ENCODE results near the gene MSGN1. TPM values are rescaled to one million over a fixed set of nuclear protein-coding genes. Genes with fewer than 3 reads are reported as not detected.

Gene MSGN1
- total and polyA plus RNA-seq, 2 donors (not counting 3 experiments of a cell fraction or from before 2014, with no cell fraction given), result not detected

DNA sequence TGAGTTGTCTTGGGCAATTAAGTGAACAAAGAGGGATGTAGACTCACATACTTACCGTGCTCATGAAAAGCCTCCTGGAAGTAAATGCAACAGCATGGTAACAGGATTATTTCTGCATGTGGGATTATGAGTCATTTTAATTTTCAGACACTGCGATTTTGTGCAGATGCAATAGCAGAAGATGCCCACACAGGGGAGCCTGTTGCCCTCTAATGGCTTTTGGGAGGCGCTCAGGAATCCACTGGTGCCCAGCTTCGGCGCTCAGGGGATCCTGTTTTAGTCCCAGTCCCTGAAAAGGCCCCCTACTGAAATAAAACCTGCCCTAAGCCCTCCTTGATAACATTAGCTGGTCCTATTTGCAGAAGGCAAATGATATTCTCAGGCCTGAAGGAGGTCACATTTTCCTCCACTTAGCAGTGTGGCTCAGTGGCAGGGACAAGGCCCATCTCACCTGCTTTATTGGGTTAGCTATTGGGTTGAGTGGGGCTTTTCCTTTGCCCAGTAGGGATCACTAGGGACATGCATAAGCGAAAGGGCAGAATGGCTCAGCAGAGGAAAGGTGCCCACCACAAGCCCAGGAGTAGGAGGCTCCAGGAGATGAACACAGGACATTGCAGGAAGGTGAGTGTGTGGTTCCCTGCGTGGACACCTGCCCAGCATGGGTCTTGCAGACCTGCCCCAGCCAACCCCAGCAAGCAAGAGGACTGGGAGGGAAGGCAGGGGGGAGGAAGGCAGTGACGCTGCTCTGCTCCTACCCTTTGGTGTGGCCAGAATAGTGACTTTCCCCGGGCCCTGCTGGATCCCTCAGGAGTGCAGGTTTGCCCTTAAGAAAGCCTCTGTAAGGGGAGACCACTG is 35.7 kb downstream of the MSGN1 start:
- Histone ChIP-seq H3K9ac (replicated peaks; ENCODE audit: extremely low read depth, insufficient read depth, low read length) (no peak overlapping the region), H3K4me2 (ENCODE audit: insufficient read depth, low read length) (no peak overlapping the region), H3K4me3 (replicated peaks in 1 of 3; ENCODE audit: insufficient read depth in 1 of 3, low read depth in 1 of 3, low read length in 3 of 3) (no peak overlapping the region), H4K20me1 (replicated peaks; ENCODE audit: control insufficient read depth, extremely low read depth, insufficient read depth, low read length) (no peaks in the 10 kb centered on the region), H3K36me3 (ENCODE audit: control insufficient read depth in 2 of 2, extremely low read depth in 1 of 2, insufficient read depth in 2 of 2, low read length in 2 of 2) (no peaks in the 10 kb centered on the region), H3K9me3 (replicated peaks; ENCODE audit: control insufficient read depth, insufficient read depth, low read length) (no peaks in the 10 kb centered on the region), H3K27me3 (ENCODE audit: control insufficient read depth in 2 of 2, insufficient read depth in 2 of 2, low read length in 2 of 2) (no peaks in the 10 kb centered on the region), H2AFZ (ENCODE audit: low read depth, low read length) (no peak overlapping the region), H3K27ac (ENCODE audit: insufficient read depth, low read depth, low read length) (no peak overlapping the region), H3K79me2 (ENCODE audit: control insufficient read depth, insufficient read depth, low read length) (no peaks in the 10 kb centered on the region), H3K9me1 (replicated peaks; ENCODE audit: control insufficient read depth, extremely low read depth, insufficient read depth, low read length) (no peaks in the 10 kb centered on the region), H3K4me1 (ENCODE audit: control insufficient read depth, extremely low read depth, insufficient read depth, low read length) (no peaks in the 10 kb centered on the region)
- dilution Hi-C loops (cut with MboI; ENCODE audit: extremely low pct_ligation_motif_present, low sequenced_read_pairs), result no loop called here
- intact Hi-C loops (cut with micrococcal nuclease), result loop anchor here (1.0 to 5.0 kb wide), 4 partner anchors 265 to 526 kb away; no protein-coding TSS in a partner anchor
- peak; percentile 74 for FAIRE-seq
- ChIA-PET POLR2A (no interaction called here), CTCF (interaction anchor here (1.0 to 4.4 kb wide), 5 partner anchors 23 to 526 kb away, joined by 3 to 42 read pairs (median 4); no protein-coding TSS in a partner anchor)
- no TSS peak for BruUV-seq (replicated peaks)
- peak; percentile 51 for DNase-seq (ENCODE audit: low read depth, low spot score)
- TF ChIP-seq, protein P1, sequence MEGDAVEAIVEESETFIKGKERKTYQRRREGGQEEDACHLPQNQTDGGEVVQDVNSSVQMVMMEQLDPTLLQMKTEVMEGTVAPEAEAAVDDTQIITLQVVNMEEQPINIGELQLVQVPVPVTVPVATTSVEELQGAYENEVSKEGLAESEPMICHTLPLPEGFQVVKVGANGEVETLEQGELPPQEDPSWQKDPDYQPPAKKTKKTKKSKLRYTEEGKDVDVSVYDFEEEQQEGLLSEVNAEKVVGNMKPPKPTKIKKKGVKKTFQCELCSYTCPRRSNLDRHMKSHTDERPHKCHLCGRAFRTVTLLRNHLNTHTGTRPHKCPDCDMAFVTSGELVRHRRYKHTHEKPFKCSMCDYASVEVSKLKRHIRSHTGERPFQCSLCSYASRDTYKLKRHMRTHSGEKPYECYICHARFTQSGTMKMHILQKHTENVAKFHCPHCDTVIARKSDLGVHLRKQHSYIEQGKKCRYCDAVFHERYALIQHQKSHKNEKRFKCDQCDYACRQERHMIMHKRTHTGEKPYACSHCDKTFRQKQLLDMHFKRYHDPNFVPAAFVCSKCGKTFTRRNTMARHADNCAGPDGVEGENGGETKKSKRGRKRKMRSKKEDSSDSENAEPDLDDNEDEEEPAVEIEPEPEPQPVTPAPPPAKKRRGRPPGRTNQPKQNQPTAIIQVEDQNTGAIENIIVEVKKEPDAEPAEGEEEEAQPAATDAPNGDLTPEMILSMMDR (IDR thresholded peaks at IDR 0.05; ENCODE audit: extremely low read depth in 1 of 2, insufficient read depth in 1 of 2, low read depth in 1 of 2, low read length in 2 of 2), result peak; percentile 72 to 79
- no peak for TF ChIP-seq POLR2A (IDR thresholded peaks at IDR 0.05; ENCODE audit: low read depth, low read length)

DNA sequence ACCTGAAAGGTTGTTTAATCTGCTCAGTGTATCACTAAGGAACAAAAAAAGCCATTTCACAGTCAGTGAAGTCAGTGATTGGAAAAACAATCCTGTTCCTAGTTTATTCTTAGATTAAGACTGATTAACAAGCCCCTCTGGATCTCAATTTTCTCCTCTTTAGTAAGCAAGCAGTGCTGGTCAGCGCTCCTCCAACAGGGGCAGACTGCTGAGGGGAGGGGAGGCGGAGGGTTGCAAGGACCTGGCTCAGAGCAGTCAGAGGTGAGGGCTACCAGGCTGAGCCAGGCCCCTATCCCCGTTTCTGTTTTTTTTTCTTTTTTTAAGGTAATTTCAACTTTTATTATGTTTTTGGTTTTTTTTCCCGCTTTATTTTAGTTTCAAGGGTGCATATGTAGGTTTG is 37.5 kb downstream of the MSGN1 start:
- H3K9me1 ChIP-seq (replicated peaks; ENCODE audit: control insufficient read depth, extremely low read depth, insufficient read depth, low read length), result no peaks in the 10 kb centered on the region
- BruUV-seq (replicated peaks), result no TSS peak
- peaks cover 0 to 2% of the 10 kb centered on the region in 2 experiments for H3K27me3 ChIP-seq (ENCODE audit: control insufficient read depth in 2 of 2, insufficient read depth in 2 of 2, low read length in 2 of 2)
- no peaks in the 10 kb centered on the region for H3K9me3 ChIP-seq (replicated peaks; ENCODE audit: control insufficient read depth, insufficient read depth, low read length)
- no peaks in the 10 kb centered on the region for H4K20me1 ChIP-seq (replicated peaks; ENCODE audit: control insufficient read depth, extremely low read depth, insufficient read depth, low read length)
- TF ChIP-seq FOS (IDR thresholded peaks at IDR 0.05; ENCODE audit: borderline replicate concordance, insufficient read depth, low read length) (no peak), POLR2A (IDR thresholded peaks at IDR 0.05; ENCODE audit: low read depth, low read length) (no peak), MYC (IDR thresholded peaks at IDR 0.05; ENCODE audit: low read depth, low read length) (no peak), POLR2AphosphoS5 (IDR thresholded peaks at IDR 0.05; ENCODE audit: insufficient read depth, low read depth, low read length) (no peak), JUN (IDR thresholded peaks at IDR 0.05; ENCODE audit: borderline replicate concordance, insufficient read depth, insufficient read length, low read depth) (no peak), EZH2 (IDR thresholded peaks at IDR 0.05; ENCODE audit: borderline replicate concordance, low read depth, low read length, severe bottlenecking) (no peak), MAX (IDR thresholded peaks at IDR 0.05; ENCODE audit: insufficient read depth, insufficient read length) (no peak), GATA2 (IDR thresholded peaks at IDR 0.05; ENCODE audit: insufficient read depth, insufficient read length, low read depth, low read length) (no peak)
- TF ChIP-seq, protein P1 (IDR thresholded peaks at IDR 0.05; ENCODE audit: extremely low read depth in 1 of 2, insufficient read depth in 1 of 2, low read depth in 1 of 2, low read length in 2 of 2), result no peak
- H3K4me2 ChIP-seq (ENCODE audit: insufficient read depth, low read length), result no peak overlapping the region
- DNase-seq (ENCODE audit: low read depth, low spot score) (no peak), FAIRE-seq (no peak)
- H2AFZ ChIP-seq (ENCODE audit: low read depth, low read length), result no peak overlapping the region
- no peaks in the 10 kb centered on the region for H3K36me3 ChIP-seq (ENCODE audit: control insufficient read depth in 2 of 2, extremely low read depth in 1 of 2, insufficient read depth in 2 of 2, low read length in 2 of 2)
- H3K9ac ChIP-seq (replicated peaks; ENCODE audit: extremely low read depth, insufficient read depth, low read length), result no peak overlapping the region
- no peak overlapping the region for H3K4me3 ChIP-seq (replicated peaks in 1 of 3; ENCODE audit: insufficient read depth in 1 of 3, low read depth in 1 of 3, low read length in 3 of 3)
- no peak overlapping the region for H3K27ac ChIP-seq (ENCODE audit: insufficient read depth, low read depth, low read length)
- ChIA-PET CTCF (no interaction called here), POLR2A (no interaction called here)
- intact Hi-C loops (cut with micrococcal nuclease), result loop anchor here (5.0 kb wide), 1 partner anchor 264 kb away; no protein-coding TSS in a partner anchor
- no peaks in the 10 kb centered on the region for H3K4me1 ChIP-seq (ENCODE audit: control insufficient read depth, extremely low read depth, insufficient read depth, low read length)
- dilution Hi-C loops (cut with MboI; ENCODE audit: extremely low pct_ligation_motif_present, low sequenced_read_pairs), result no loop called here
- no peaks in the 10 kb centered on the region for H3K79me2 ChIP-seq (ENCODE audit: control insufficient read depth, insufficient read depth, low read length)
